Calu3 (cell line): ENCODE measurements around the gene GABRP. TPM values are rescaled to one million over a fixed set of nuclear protein-coding genes. Genes with fewer than 3 reads are reported as not detected.

Experiments used
- BruUV-seq: library from RNA; stranded (reverse); fragments of 400-500 nt; replicated peaks from 2 replicates; lab custom pipeline; 2021; lab: Mats Ljungman, UMichigan
- CTCF ChIA-PET: fragments of 300-600 bp; sonication (Branson Sonifier 250); formaldehyde crosslinking; loops from one replicate; lab custom pipeline; 2022; ENCODE audit warnings: antibody characterized with exemption; lab: Charles Lee
- DNase-seq: peaks from one replicate; pipeline ENCODE4 v3.0.0; 2022
- H3K27ac Mint-ChIP-seq: one replicate; pipeline ENCODE4 v1.8.0; 2022; ENCODE audit warnings: mixed read lengths; ENCODE audit not compliant: unreplicated experiment
- H3K27me3 Mint-ChIP-seq: one replicate; pipeline ENCODE4 v1.8.0; 2022; ENCODE audit warnings: mixed read lengths; ENCODE audit not compliant: unreplicated experiment
- H3K36me3 Mint-ChIP-seq: one replicate; pipeline ENCODE4 v1.8.0; 2022; ENCODE audit warnings: mild to moderate bottlenecking, moderate library complexity, mixed read lengths; ENCODE audit not compliant: insufficient read depth, unreplicated experiment
- H3K4me1 Mint-ChIP-seq: one replicate; pipeline ENCODE4 v1.8.0; 2022; ENCODE audit warnings: mild to moderate bottlenecking, low read depth, mixed read lengths; ENCODE audit not compliant: unreplicated experiment
- H3K4me3 Mint-ChIP-seq: one replicate; pipeline ENCODE4 v1.8.0; 2022; ENCODE audit warnings: mild to moderate bottlenecking, low read depth, moderate library complexity, mixed read lengths; ENCODE audit not compliant: unreplicated experiment
- H3K9me3 Mint-ChIP-seq: one replicate; pipeline ENCODE4 v1.8.0; 2022; ENCODE audit warnings: low read depth, mixed read lengths; ENCODE audit not compliant: unreplicated experiment
- intact Hi-C: fragments of 100-400 bp; cut with micrococcal nuclease; formaldehyde crosslinking; loops from one replicate; pipeline ENCODE4 v1.10.0; 2022; ENCODE audit not compliant: unreplicated experiment
- total RNA-seq: library from RNA; stranded (reverse); gene quantifications from 2 replicates; pipeline ENCODE4 v1.2.3, GENCODE V29; 2022
- TF ChIP-seq, protein P1 (sequence below): fragments of 200-600 bp; IDR thresholded peaks from one replicate; pipeline ENCODE4 v1.8.0; 2022; ENCODE audit warnings: antibody characterized with exemption; ENCODE audit not compliant: unreplicated experiment

The GABRP gene
- total RNA-seq, 1 experiment from 2014 or later, result 1,278 TPM

DNA sequence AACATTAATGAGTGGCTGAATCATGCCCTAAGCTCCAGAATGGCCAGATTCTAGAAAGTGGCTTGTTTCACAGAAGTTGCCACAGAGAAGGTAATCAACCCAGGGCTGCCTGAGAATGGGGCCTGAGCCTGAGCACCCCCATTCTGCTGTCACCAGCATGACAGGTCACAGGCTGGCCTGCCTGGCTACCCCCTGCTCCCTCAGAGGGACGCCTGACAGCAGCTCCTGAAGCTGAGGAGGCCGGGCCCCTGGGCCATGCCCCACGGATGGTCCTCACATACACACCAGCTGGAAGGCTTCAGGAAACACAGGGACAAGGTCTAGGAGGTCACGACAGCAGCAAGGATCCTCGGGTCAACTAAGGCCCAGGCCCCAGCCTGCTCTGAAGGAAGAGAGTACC, 3.7 kb downstream of the GABRP start:
- TF ChIP-seq, protein P1, sequence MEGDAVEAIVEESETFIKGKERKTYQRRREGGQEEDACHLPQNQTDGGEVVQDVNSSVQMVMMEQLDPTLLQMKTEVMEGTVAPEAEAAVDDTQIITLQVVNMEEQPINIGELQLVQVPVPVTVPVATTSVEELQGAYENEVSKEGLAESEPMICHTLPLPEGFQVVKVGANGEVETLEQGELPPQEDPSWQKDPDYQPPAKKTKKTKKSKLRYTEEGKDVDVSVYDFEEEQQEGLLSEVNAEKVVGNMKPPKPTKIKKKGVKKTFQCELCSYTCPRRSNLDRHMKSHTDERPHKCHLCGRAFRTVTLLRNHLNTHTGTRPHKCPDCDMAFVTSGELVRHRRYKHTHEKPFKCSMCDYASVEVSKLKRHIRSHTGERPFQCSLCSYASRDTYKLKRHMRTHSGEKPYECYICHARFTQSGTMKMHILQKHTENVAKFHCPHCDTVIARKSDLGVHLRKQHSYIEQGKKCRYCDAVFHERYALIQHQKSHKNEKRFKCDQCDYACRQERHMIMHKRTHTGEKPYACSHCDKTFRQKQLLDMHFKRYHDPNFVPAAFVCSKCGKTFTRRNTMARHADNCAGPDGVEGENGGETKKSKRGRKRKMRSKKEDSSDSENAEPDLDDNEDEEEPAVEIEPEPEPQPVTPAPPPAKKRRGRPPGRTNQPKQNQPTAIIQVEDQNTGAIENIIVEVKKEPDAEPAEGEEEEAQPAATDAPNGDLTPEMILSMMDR, result no peak
- no TSS peak for BruUV-seq
- peak overlapping the region; percentile 84 for H3K27ac Mint-ChIP-seq
- H3K9me3 Mint-ChIP-seq, result no peaks in the 10 kb centered on the region
- DNase-seq, result no peak
- H3K4me3 Mint-ChIP-seq, result peak overlapping the region; percentile 99
- intact Hi-C loops, result no loop called here
- peaks cover 86% of the 10 kb centered on the region for H3K4me1 Mint-ChIP-seq
- no peaks in the 10 kb centered on the region for H3K27me3 Mint-ChIP-seq
- H3K36me3 Mint-ChIP-seq, result peaks cover 95% of the 10 kb centered on the region
- CTCF ChIA-PET, result interaction anchor here (1.2 kb wide), 1 partner anchor 37 kb away, joined by 4 read pairs; no protein-coding TSS in a partner anchor

GRCh38 chr5:170788626-170789304, 5.2 kb downstream of the GABRP start:
- H3K36me3 Mint-ChIP-seq, result peaks cover 95% of the 10 kb centered on the region

DNA sequence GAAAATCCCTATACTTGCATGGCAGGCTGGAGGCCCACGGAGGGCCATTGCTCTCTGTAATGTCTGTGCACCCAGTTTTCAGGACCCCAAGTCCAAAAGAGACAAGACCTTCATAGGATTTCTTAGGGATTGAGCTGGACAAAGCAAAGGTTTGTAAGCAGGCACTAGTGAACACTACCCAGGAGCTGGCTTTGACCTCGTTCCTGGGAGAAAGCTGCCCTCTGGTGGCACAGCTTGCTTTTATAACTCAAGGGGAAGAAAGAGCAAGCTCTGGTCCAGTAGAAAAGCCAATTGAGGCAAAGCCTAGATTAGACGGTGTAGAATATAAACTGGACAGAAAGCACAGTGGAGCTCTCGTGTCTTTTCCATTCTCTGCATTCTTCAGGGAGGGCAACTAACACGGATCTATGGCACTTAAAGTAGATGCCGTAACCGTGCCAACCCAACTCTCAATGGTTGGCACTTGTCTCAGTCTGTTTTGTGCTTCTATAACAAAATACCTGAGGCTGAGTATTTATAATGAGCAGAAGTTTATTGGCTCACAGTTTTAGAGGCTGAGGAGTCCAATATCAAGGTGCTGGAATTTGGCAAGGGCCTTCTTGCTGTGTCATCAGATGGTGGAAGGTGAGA, 7.9 kb downstream of the GABRP start:
- Mint-ChIP-seq H3K36me3 (peaks cover 93% of the 10 kb centered on the region), H3K9me3 (no peaks in the 10 kb centered on the region), H3K4me3 (peak overlapping the region; percentile 10), H3K27me3 (no peaks in the 10 kb centered on the region), H3K27ac (peak overlapping the region; percentile 84), H3K4me1 (peaks cover 60% of the 10 kb centered on the region)
- intact Hi-C loops, result loop anchor here (1.0 kb wide), 2 partner anchors 47 to 153 kb away; no protein-coding TSS in a partner anchor
- TF ChIP-seq, protein P1, result peak; percentile 83
- peak; percentile 84 for DNase-seq
- CTCF ChIA-PET, result interaction anchor here (0.6 to 4.4 kb wide), 12 partner anchors 9 to 158 kb away, joined by 3 to 115 read pairs (median 4); no protein-coding TSS in a partner anchor
- BruUV-seq, result no TSS peak

More at GRCh38 chr5:170788626-170789304, 5.2 kb downstream of the GABRP start:
- peak overlapping the region; percentile 99 for H3K4me3 Mint-ChIP-seq
- intact Hi-C loops, result no loop called here
- BruUV-seq, result no TSS peak
- TF ChIP-seq, protein P1, result no peak
- CTCF ChIA-PET, result interaction anchor here (0.7 to 1.8 kb wide), 4 partner anchors 32 to 539 kb away, joined by 3 to 13 read pairs (median 4); no protein-coding TSS in a partner anchor
- H3K9me3 Mint-ChIP-seq, result no peaks in the 10 kb centered on the region
- no peaks in the 10 kb centered on the region for H3K27me3 Mint-ChIP-seq
- H3K4me1 Mint-ChIP-seq, result peaks cover 81% of the 10 kb centered on the region
- H3K27ac Mint-ChIP-seq, result peak overlapping the region; percentile 84
- no peak for DNase-seq

GRCh38 chr5:170792878-170793277, 9.4 kb downstream of the GABRP start:
- intact Hi-C loops, result no loop called here
- CTCF ChIA-PET, result interaction anchor here (0.6 to 4.4 kb wide), 3 partner anchors 48 to 1069 kb away, joined by 3 to 115 read pairs (median 7); no protein-coding TSS in a partner anchor
- TF ChIP-seq, protein P1, result no peak
- Mint-ChIP-seq H3K9me3 (no peaks in the 10 kb centered on the region), H3K4me3 (peak overlapping the region; percentile 1), H3K27me3 (no peaks in the 10 kb centered on the region), H3K36me3 (peaks cover 97% of the 10 kb centered on the region), H3K27ac (peak overlapping the region; percentile 40), H3K4me1 (peaks cover 48% of the 10 kb centered on the region)
- no TSS peak for BruUV-seq
- DNase-seq, result no peak
